PFSK-1 (cell line): Measurements from ENCODE around the gene TRRAP.

Experiments
- FOXP2 ChIP-seq: optimal IDR thresholded peaks from 2 replicates; pipeline ENCODE3; 2011; ENCODE audit warnings: borderline replicate concordance, control low read depth, inconsistent platforms; ENCODE audit not compliant: insufficient read depth; ENCODE audit errors: extremely low read length, extremely low read depth
- POLR2AphosphoS5 ChIP-seq: IDR thresholded peaks from 2 replicates; pipeline ENCODE4 v1.6.1; 2012; ENCODE audit warnings: low read depth, mild to moderate bottlenecking, control low read depth, low read length, moderate library complexity
- SIN3A ChIP-seq: IDR thresholded peaks from 2 replicates; pipeline ENCODE4 v1.6.1; 2012; ENCODE audit warnings: mild to moderate bottlenecking, low read length, moderate library complexity, borderline replicate concordance; ENCODE audit not compliant: insufficient read depth
- TAF1 ChIP-seq: IDR thresholded peaks from 2 replicates; pipeline ENCODE4 v1.6.1; 2012; ENCODE audit warnings: low read length, control low read depth, borderline replicate concordance; ENCODE audit not compliant: insufficient read depth
- TF ChIP-seq, protein P1 (sequence below), 2 experiments: IDR thresholded peaks; 2 replicates each; pipeline versions ENCODE4 v1.6.1 to v1.8.0; 2011 to 2012; ENCODE audit warnings: low read depth in 2 of 2, low read length in 2 of 2, control low read depth in 1 of 2, inconsistent platforms in 1 of 2, mild to moderate bottlenecking in 1 of 2, moderate library complexity in 1 of 2; ENCODE audit not compliant: insufficient read depth in 1 of 2

Gene TRRAP

DNA sequence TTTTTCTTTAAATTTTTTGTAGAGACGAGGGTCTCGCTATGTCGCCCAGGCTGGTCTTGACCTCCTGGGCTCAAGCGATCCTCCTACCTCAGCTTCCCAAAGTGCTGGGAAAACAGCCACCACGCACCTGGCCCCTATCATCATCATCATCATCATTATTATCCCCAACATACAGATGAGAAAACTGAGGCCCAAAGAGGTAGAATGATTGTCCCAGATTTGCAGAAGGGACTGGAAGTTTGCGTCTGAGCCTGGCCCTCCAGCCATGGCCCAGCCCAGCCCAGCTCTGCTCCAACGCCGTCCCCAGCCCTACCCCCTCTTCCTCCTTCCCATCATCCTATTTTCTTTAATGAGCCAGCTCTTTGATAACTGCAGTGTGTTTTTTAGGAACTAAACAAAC lies 43.4 kb upstream of the TRRAP start:
- TF ChIP-seq POLR2AphosphoS5 (no peak), FOXP2 (no peak)
- TF ChIP-seq, protein P1, sequence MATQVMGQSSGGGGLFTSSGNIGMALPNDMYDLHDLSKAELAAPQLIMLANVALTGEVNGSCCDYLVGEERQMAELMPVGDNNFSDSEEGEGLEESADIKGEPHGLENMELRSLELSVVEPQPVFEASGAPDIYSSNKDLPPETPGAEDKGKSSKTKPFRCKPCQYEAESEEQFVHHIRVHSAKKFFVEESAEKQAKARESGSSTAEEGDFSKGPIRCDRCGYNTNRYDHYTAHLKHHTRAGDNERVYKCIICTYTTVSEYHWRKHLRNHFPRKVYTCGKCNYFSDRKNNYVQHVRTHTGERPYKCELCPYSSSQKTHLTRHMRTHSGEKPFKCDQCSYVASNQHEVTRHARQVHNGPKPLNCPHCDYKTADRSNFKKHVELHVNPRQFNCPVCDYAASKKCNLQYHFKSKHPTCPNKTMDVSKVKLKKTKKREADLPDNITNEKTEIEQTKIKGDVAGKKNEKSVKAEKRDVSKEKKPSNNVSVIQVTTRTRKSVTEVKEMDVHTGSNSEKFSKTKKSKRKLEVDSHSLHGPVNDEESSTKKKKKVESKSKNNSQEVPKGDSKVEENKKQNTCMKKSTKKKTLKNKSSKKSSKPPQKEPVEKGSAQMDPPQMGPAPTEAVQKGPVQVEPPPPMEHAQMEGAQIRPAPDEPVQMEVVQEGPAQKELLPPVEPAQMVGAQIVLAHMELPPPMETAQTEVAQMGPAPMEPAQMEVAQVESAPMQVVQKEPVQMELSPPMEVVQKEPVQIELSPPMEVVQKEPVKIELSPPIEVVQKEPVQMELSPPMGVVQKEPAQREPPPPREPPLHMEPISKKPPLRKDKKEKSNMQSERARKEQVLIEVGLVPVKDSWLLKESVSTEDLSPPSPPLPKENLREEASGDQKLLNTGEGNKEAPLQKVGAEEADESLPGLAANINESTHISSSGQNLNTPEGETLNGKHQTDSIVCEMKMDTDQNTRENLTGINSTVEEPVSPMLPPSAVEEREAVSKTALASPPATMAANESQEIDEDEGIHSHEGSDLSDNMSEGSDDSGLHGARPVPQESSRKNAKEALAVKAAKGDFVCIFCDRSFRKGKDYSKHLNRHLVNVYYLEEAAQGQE (IDR thresholded peaks at IDR 0.05; ENCODE audit: insufficient read depth in 1 of 2, low read depth in 2 of 2, low read length in 2 of 2) = no peak

DNA sequence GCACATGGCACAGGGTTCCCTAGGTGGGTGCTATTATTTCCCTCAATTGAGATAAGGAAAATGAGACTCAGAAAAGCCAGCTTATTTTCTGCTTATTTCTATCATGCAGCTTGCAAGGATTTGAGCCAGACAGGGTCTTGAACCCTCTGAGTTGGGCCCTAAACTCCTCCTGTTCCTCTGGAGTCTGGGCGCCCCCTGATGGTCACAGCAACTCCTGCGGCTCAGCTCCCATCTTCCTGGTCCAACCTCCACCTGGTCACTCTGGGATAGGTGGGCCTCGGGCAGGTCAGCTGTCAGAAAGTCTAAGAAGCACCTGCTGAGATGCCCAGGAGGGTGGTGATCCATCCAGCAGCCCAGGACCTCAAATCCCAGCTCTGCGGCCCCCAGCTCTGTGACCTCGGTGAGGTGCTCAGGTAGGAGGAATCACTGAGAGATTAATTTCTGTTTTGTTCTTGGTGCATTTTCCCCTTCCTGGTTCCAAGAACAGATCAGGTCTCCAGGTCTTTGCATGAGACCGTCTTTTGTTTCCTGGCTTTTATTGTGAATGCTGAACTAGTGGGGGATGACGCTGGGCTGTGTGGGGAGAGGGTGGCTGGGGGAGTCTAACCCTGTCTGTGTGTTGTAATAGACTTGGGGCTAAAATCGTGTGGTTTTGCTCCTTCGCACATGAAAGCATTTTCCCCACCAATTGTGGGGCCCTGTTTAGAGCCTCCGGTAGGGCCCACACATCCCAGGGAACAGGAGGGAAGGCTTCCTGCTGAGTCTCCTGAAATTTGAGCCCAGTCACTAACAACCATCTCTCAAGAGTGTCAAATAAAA lies 41.3 kb upstream of the TRRAP start:
- TF ChIP-seq TAF1 = no peak
- TF ChIP-seq, protein P1 (IDR thresholded peaks at IDR 0.05; ENCODE audit: insufficient read depth in 1 of 2, low read depth in 2 of 2, low read length in 2 of 2) = no peak
- TF ChIP-seq FOXP2 = no peak
- TF ChIP-seq SIN3A = no peak

DNA sequence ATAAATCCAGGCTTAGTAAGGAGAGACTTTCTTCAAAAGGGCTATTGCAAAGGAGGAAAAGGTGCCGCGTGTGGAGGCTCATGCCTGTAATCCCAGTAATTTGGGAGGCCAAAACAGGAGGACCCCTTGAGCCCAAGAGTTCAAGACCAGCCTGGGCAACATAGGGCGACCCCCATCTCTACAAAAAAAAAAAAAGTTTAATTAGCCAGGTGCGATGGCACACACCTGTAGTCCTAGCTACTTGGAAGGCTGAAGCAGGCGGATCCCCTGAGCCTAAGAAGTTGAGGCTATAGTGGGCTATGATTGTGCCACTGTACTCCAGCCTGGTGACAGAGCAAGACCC lies 40.7 kb upstream of the TRRAP start:
- no peak for TF ChIP-seq FOXP2
- no peak for TF ChIP-seq POLR2AphosphoS5
- no peak for TF ChIP-seq SIN3A
- TF ChIP-seq TAF1 = no peak
- TF ChIP-seq, protein P1 (IDR thresholded peaks at IDR 0.05; ENCODE audit: insufficient read depth in 1 of 2, low read depth in 2 of 2, low read length in 2 of 2) = no peak

DNA sequence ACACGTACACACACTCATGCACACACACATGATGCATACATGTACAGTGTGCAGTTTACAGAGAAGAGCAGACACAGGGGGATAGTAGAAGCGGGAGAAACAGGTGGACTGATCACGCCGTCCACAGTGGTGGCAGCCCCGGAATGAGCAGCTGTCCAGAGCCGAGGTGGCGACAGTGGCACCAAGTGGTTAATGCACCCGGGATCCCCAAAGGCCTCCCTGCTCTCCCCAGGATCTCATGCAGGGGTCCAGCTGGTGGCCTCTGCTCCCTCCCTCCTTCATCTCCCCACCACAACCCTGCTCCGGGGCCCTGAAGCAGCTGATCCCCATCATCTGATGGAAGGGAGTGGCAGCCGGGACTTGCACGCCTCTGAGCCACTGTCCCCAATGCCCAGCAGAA lies 38.2 kb upstream of the TRRAP start:
- TF ChIP-seq POLR2AphosphoS5 (no peak), SIN3A (no peak), TAF1 (no peak), FOXP2 (no peak)
- TF ChIP-seq, protein P1 (IDR thresholded peaks at IDR 0.05; ENCODE audit: insufficient read depth in 1 of 2, low read depth in 2 of 2, low read length in 2 of 2) = no peak

DNA sequence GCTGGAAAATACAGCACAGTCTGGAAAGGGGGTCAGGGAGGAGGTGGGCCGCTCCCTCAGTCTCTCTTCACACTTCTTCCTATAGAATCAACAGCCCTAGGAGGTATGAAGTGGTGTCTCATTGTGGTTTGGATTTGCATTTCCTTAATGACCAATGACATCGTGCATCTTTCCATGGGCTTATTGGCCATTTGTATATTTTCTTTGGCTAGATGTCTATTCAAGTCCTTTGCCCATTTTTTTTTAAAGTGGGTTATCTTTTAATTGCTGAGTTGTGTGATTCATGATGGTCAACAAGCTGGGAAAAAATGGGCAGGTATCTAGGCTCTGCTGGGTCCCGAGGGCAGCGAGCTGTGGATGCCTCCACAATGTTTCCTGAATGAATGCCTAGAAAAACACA lies 37.6 kb upstream of the TRRAP start:
- TF ChIP-seq, protein P1 (IDR thresholded peaks at IDR 0.05; ENCODE audit: insufficient read depth in 1 of 2, low read depth in 2 of 2, low read length in 2 of 2) = no peak
- TF ChIP-seq SIN3A = no peak
- TF ChIP-seq TAF1 = no peak
- no peak for TF ChIP-seq POLR2AphosphoS5
- no peak for TF ChIP-seq FOXP2
